HEK293 (cell line): ENCODE results near the gene ZDHHC3.

Experiments
- CTCF ChIA-PET: fragments of 350-600 bp; formaldehyde crosslinking; extraction: SDS; loops from one replicate; lab custom pipeline; 2021; ENCODE audit warnings: antibody characterized with exemption; lab: Yijun Ruan, JAX
- POLR2A ChIA-PET: fragments of 300-600 bp; formaldehyde crosslinking; extraction: SDS; loops from one replicate; lab custom pipeline; 2020; ENCODE audit warnings: antibody characterized with exemption, inconsistent platforms; lab: Yijun Ruan, JAX
- H3K27ac ChIP-seq: fragments of 200-500 bp; sonication (Bioruptor generic); 2 replicates; pipeline ENCODE4 v1.5.1; 2014; ENCODE audit warnings: low read depth, low read length, control low read depth, inconsistent platforms; ENCODE audit errors: extremely low read depth
- H3K36me3 ChIP-seq, 2 experiments: fragments of 200-500 bp in 1 of 2; sonication (Bioruptor generic) in 1 of 2; 1 replicate in 1 of 2; 2 replicates in 1 of 2; pipeline ENCODE4 v1.5.1; 2014 to 2017; ENCODE audit warnings: inconsistent platforms in 2 of 2, low read length in 2 of 2; ENCODE audit not compliant: control insufficient read depth in 2 of 2, insufficient read depth in 1 of 2
- H3K4me1 ChIP-seq: fragments of 200-500 bp; sonication (Bioruptor generic); 2 replicates; pipeline ENCODE4 v1.5.1; 2014; ENCODE audit warnings: mild to moderate bottlenecking, low read length, inconsistent platforms; ENCODE audit not compliant: control insufficient read depth, insufficient read depth
- H3K4me3 ChIP-seq: 2 replicates; pipeline ENCODE4 v1.5.1; 2011; ENCODE audit warnings: low read depth, mild to moderate bottlenecking, control low read depth, low read length, moderate library complexity
- H3K9me3 ChIP-seq: fragments of 200-500 bp; sonication (Bioruptor generic); 2 replicates; pipeline ENCODE4 v1.5.1; 2014; ENCODE audit warnings: low read depth, low read length, inconsistent platforms; ENCODE audit not compliant: control insufficient read depth, insufficient read depth
- EGR2 ChIP-seq: fragments of 450-650 bp; formaldehyde crosslinking; IDR thresholded peaks from 2 replicates; pipeline ENCODE4 v1.5.1; 2016; ENCODE audit warnings: low read depth, missing biosample characterization, missing genetic modification characterization
- GLI2 ChIP-seq: fragments of 450-650 bp; formaldehyde crosslinking; IDR thresholded peaks from 2 replicates; pipeline ENCODE4; 2017; ENCODE audit warnings: missing biosample characterization, missing genetic modification characterization, low read depth, borderline replicate concordance
- HIC1 ChIP-seq: fragments of 450-650 bp; formaldehyde crosslinking; IDR thresholded peaks from 2 replicates; pipeline ENCODE4 v1.5.1; 2016; ENCODE audit warnings: missing biosample characterization, missing genetic modification characterization
- INSM2 ChIP-seq: fragments of 450-650 bp; formaldehyde crosslinking; IDR thresholded peaks from 2 replicates; pipeline ENCODE4 v1.5.1; 2016; ENCODE audit warnings: missing biosample characterization, missing genetic modification characterization
- REST ChIP-seq: fragments of 450-650 bp; formaldehyde crosslinking; IDR thresholded peaks from 2 replicates; pipeline ENCODE4 v1.5.1; 2016; ENCODE audit warnings: missing biosample characterization, missing genetic modification characterization
- SALL2 ChIP-seq: fragments of 450-650 bp; formaldehyde crosslinking; IDR thresholded peaks from 2 replicates; pipeline ENCODE4 v1.5.0; 2017; ENCODE audit warnings: missing biosample characterization, mild to moderate bottlenecking, missing genetic modification characterization, borderline replicate concordance
- ZBTB44 ChIP-seq: fragments of 450-650 bp; IDR thresholded peaks from 2 replicates; pipeline ENCODE4 v1.5.1; 2018; ENCODE audit warnings: missing biosample characterization, mild to moderate bottlenecking, missing genetic modification characterization
- ZNF350 ChIP-seq: fragments of 450-650 bp; formaldehyde crosslinking; IDR thresholded peaks from 2 replicates; pipeline ENCODE4 v1.5.0; 2017; ENCODE audit warnings: missing biosample characterization, mild to moderate bottlenecking, missing genetic modification characterization
- ZNF48 ChIP-seq: fragments of 450-650 bp; formaldehyde crosslinking; IDR thresholded peaks from 2 replicates; pipeline ENCODE4 v1.5.1; 2016; ENCODE audit warnings: missing biosample characterization, missing genetic modification characterization
- ZNF561 ChIP-seq: fragments of 450-650 bp; IDR thresholded peaks from 2 replicates; pipeline ENCODE4 v1.5.1; 2018; ENCODE audit warnings: missing biosample characterization, missing genetic modification characterization, borderline replicate concordance
- ZNF777 ChIP-seq: fragments of 450-650 bp; formaldehyde crosslinking; IDR thresholded peaks from 2 replicates; pipeline ENCODE4 v1.5.1; 2017; ENCODE audit warnings: missing biosample characterization, missing genetic modification characterization, borderline replicate concordance
- ZNF791 ChIP-seq: fragments of 450-650 bp; formaldehyde crosslinking; IDR thresholded peaks from 2 replicates; pipeline ENCODE4 v1.5.1; 2016; ENCODE audit warnings: missing biosample characterization, missing genetic modification characterization
- ZSCAN30 ChIP-seq: fragments of 450-650 bp; IDR thresholded peaks from 2 replicates; pipeline ENCODE4 v1.5.1; 2018; ENCODE audit warnings: missing biosample characterization, mild to moderate bottlenecking, missing genetic modification characterization, moderate library complexity
- TF ChIP-seq, protein P1 (sequence below): fragments of 450-650 bp; formaldehyde crosslinking; IDR thresholded peaks from 2 replicates; pipeline ENCODE4 v1.5.1; 2016; ENCODE audit warnings: missing biosample characterization, missing genetic modification characterization
- TF ChIP-seq, protein P2 (sequence below): fragments of 450-650 bp; formaldehyde crosslinking; IDR thresholded peaks from 2 replicates; pipeline ENCODE4 v1.5.1; 2016; ENCODE audit warnings: missing biosample characterization, missing genetic modification characterization

Gene ZDHHC3

GRCh38 chr3:44905446-44906157, 70.4 kb downstream of the ZDHHC3 start:
- no peaks in the 10 kb centered on the region for H3K36me3 ChIP-seq
- POLR2A ChIA-PET, result no interaction called here
- peak; percentile 18; the same call in 1 of the 2 replicates for TF ChIP-seq EGR2 (tag by site-specific recombination)
- TF ChIP-seq, protein P1, sequence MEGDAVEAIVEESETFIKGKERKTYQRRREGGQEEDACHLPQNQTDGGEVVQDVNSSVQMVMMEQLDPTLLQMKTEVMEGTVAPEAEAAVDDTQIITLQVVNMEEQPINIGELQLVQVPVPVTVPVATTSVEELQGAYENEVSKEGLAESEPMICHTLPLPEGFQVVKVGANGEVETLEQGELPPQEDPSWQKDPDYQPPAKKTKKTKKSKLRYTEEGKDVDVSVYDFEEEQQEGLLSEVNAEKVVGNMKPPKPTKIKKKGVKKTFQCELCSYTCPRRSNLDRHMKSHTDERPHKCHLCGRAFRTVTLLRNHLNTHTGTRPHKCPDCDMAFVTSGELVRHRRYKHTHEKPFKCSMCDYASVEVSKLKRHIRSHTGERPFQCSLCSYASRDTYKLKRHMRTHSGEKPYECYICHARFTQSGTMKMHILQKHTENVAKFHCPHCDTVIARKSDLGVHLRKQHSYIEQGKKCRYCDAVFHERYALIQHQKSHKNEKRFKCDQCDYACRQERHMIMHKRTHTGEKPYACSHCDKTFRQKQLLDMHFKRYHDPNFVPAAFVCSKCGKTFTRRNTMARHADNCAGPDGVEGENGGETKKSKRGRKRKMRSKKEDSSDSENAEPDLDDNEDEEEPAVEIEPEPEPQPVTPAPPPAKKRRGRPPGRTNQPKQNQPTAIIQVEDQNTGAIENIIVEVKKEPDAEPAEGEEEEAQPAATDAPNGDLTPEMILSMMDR, result no peak
- TF ChIP-seq, all 188 proteins: peak for 1
- Histone ChIP-seq H3K27ac (no peak overlapping the region), H3K4me1 (no peaks in the 10 kb centered on the region), H3K4me3 (no peak overlapping the region), H3K9me3 (no peaks in the 10 kb centered on the region)
- CTCF ChIA-PET, result interaction anchor here (1.5 kb wide), 1 partner anchor 9 kb away, joined by 4 read pairs; no protein-coding TSS in a partner anchor

GRCh38 chr3:44903751-44904150, 72.2 kb downstream of the ZDHHC3 start:
- Histone ChIP-seq H3K4me1 (no peaks in the 10 kb centered on the region), H3K27ac (no peak overlapping the region), H3K36me3 (no peaks in the 10 kb centered on the region), H3K4me3 (no peak overlapping the region), H3K9me3 (no peaks in the 10 kb centered on the region)
- TF ChIP-seq ZNF791 (tag by site-specific recombination), result no peak
- POLR2A ChIA-PET, result interaction anchor here (1.1 kb wide), 1 partner anchor 71 kb away, joined by 3 read pairs; no protein-coding TSS in a partner anchor
- CTCF ChIA-PET, result no interaction called here

DNA sequence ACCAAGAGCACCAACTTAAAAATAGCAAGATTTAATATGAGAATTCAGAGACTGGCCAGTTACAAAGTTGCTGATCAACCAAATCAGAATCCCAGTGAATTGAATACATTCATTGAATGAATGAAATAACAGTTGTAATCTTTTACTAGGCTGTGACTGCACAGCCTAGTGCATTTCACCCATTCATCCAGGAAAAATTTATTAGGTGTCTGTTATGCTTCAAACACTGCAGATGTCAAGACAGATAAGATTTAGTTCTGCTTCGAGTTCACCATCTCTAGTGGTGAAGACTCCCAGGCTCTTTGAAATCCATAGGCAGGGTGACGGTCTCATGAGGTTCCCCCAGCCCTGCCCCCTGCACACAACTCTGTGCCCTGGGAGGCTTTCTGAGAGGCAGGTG, 72.7 kb downstream of the ZDHHC3 start:
- Histone ChIP-seq H3K27ac (no peak overlapping the region), H3K4me1 (no peaks in the 10 kb centered on the region), H3K4me3 (no peak overlapping the region), H3K9me3 (no peaks in the 10 kb centered on the region), H3K36me3 (no peaks in the 10 kb centered on the region)
- CTCF ChIA-PET, result no interaction called here
- POLR2A ChIA-PET, result no interaction called here
- no peak for TF ChIP-seq SALL2
- no peak for TF ChIP-seq ZNF350
- TF ChIP-seq, protein P2, sequence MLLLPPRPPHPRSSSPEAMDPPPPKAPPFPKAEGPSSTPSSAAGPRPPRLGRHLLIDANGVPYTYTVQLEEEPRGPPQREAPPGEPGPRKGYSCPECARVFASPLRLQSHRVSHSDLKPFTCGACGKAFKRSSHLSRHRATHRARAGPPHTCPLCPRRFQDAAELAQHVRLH, result no peak
- TF ChIP-seq, protein P1, result no peak
- TF ChIP-seq ZNF561 (tag by site-specific recombination), result no peak
- TF ChIP-seq HIC1 (tag by site-specific recombination), result no peak
- no peak for TF ChIP-seq GLI2
- no peak for TF ChIP-seq ZNF48 (tag by site-specific recombination)
- TF ChIP-seq ZSCAN30 (tag by site-specific recombination), result no peak
- TF ChIP-seq INSM2 (tag by site-specific recombination), result no peak
- TF ChIP-seq ZBTB44 (tag by site-specific recombination), result no peak
- TF ChIP-seq REST (tag by site-specific recombination), result no peak
- TF ChIP-seq ZNF777, result no peak
